GM21423 (cell line): Measurements from ENCODE around the gene CCDC102B.
"Not testable (repeated sequence)": the region's sequence is repeated elsewhere in the genome, so short reads cannot be mapped to it uniquely, and the experiment has no call there.

Source experiments
- ATAC-seq: cut with Tn5 transposase; IDR thresholded peaks from one replicate; pipeline ENCODE4 v1.9.1; 2021; ENCODE audit warnings: mild to moderate bottlenecking, moderate library complexity; ENCODE audit not compliant: unreplicated experiment

Gene CCDC102B

GRCh38 chr18:68826121-68826520 lies 28.2 kb downstream of the CCDC102B start:
- no peak for ATAC-seq

GRCh38 chr18:68830256-68831045 lies 32.6 kb downstream of the CCDC102B start:
- ATAC-seq: no peak

- no peak for ATAC-seq
Observed at GRCh38 chr18:68833756-68834155, 35.9 kb downstream of the CCDC102B start.

- ATAC-seq: no peak
Observed at GRCh38 chr18:68837665-68838451, 40.0 kb downstream of the CCDC102B start.

GRCh38 chr18:68839701-68840100 lies 41.8 kb downstream of the CCDC102B start:
- no peak for ATAC-seq

- ATAC-seq: no peak
Observed at GRCh38 chr18:68840554-68841263, 42.8 kb downstream of the CCDC102B start.

- ATAC-seq: no peak
Observed at GRCh38 chr18:68841301-68841700, 43.4 kb downstream of the CCDC102B start.

- no peak for ATAC-seq
Observed at GRCh38 chr18:68842951-68843350, 45.1 kb downstream of the CCDC102B start.

- no peak for ATAC-seq
Observed at GRCh38 chr18:68843473-68844089, 45.7 kb downstream of the CCDC102B start.

GRCh38 chr18:68847219-68847837 lies 49.4 kb downstream of the CCDC102B start:
- peak; percentile 70 for ATAC-seq

GRCh38 chr18:68848242-68848641 lies 50.4 kb downstream of the CCDC102B start:
- ATAC-seq: no peak

GRCh38 chr18:68854786-68855391 lies 57.0 kb downstream of the CCDC102B start:
- ATAC-seq: no peak

GRCh38 chr18:68855491-68855890 lies 57.6 kb downstream of the CCDC102B start:
- no peak for ATAC-seq

- no peak for ATAC-seq
Observed at GRCh38 chr18:68861365-68861764, 63.5 kb downstream of the CCDC102B start.

- ATAC-seq: no peak
Observed at GRCh38 chr18:68865021-68865420, 67.1 kb downstream of the CCDC102B start.

- ATAC-seq: no peak
Observed at GRCh38 chr18:68865503-68865902, 67.6 kb downstream of the CCDC102B start.

- no peak for ATAC-seq
Observed at GRCh38 chr18:68873003-68873402, 75.1 kb downstream of the CCDC102B start.

- ATAC-seq: no peak
Observed at GRCh38 chr18:68874361-68874760, 76.5 kb downstream of the CCDC102B start.

GRCh38 chr18:68879947-68880346 lies 82.1 kb downstream of the CCDC102B start:
- ATAC-seq: not testable (repeated sequence)

- ATAC-seq: no peak
Observed at GRCh38 chr18:68887410-68887809, 89.5 kb downstream of the CCDC102B start.
